Activated naive CD8-positive, alpha-beta T cell treated with anti-CD3 and anti-CD28 coated beads, Interleukin-2, amount 10 ng/mL, durations not matched to agents 7 days and 5 days (primary cell): ENCODE results near the gene DPPA3. TPM values are rescaled to one million over a fixed set of nuclear protein-coding genes. Genes with fewer than 3 reads are reported as not detected.
"Not testable (repeated sequence)": the region's sequence is repeated elsewhere in the genome, so short reads cannot be mapped to it uniquely, and the experiment has no call there.

Experiments used
- ATAC-seq: fragments of 150-1000 bp; cut with Tn5 transposase; one replicate; pipeline ENCODE4 v1.10.0; 2021; ENCODE audit warnings: low read depth, moderate library complexity
- POLR2A ChIA-PET: fragments of 350-600 bp; sonication (Branson Sonifier 250); formaldehyde crosslinking; loops from one replicate; lab custom pipeline; 2021; ENCODE audit warnings: antibody characterized with exemption; lab: Charles Lee
- DNase-seq: peaks from one replicate; pipeline ENCODE4 v3.0.0; 2021
- H3K27ac Mint-ChIP-seq: one replicate; pipeline ENCODE4 v1.8.0; 2022; ENCODE audit warnings: mild to moderate bottlenecking, mixed read lengths
- H3K27me3 Mint-ChIP-seq: one replicate; pipeline ENCODE4 v1.8.0; 2022; ENCODE audit warnings: mild to moderate bottlenecking, moderate library complexity, mixed read lengths
- H3K36me3 Mint-ChIP-seq: one replicate; pipeline ENCODE4 v1.8.0; 2021; ENCODE audit warnings: mild to moderate bottlenecking, mixed read lengths
- H3K4me1 Mint-ChIP-seq: one replicate; pipeline ENCODE4 v1.8.0; 2021; ENCODE audit warnings: mixed read lengths
- H3K4me3 Mint-ChIP-seq: one replicate; pipeline ENCODE4 v1.8.0; 2022; ENCODE audit warnings: mild to moderate bottlenecking, moderate library complexity, mixed read lengths
- H3K9me3 Mint-ChIP-seq: one replicate; pipeline ENCODE4 v1.8.0; 2021; ENCODE audit warnings: mixed read lengths
- total RNA-seq, 2 experiments: library from RNA; stranded (reverse); gene quantifications; one replicate each; pipeline ENCODE4 v1.2.3, GENCODE V29; 2021

DPPA3 gene
- total RNA-seq, 2 experiments from 2014 or later = not detected

DNA sequence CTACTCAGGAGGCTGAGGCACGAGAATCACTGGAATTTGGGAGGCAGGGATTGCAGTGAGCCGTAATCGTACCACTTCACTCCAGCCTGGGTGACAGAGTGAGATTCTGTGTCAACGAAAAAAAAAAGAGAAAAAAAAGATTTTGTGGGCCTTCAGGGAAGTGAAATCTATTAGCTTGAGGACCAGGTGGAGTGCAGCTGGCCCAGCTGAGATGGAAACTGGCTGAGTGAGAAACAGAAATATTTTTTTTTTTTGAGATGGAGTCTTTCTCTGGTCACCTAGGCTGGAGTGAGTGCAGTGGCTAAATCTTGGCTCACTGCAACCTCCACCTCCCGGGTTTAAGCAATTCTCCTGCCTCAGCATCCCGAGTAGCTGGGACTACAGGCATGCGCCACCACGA is 38.2 kb downstream of the DPPA3 start:
- Mint-ChIP-seq H3K27ac (no peak overlapping the region), H3K9me3 (no peaks in the 10 kb centered on the region), H3K4me3 (no peak overlapping the region), H3K27me3 (no peaks in the 10 kb centered on the region), H3K36me3 (no peaks in the 10 kb centered on the region), H3K4me1 (peaks cover 5% of the 10 kb centered on the region)
- POLR2A ChIA-PET = no interaction called here
- ATAC-seq (no peak), DNase-seq (no peak)

DNA sequence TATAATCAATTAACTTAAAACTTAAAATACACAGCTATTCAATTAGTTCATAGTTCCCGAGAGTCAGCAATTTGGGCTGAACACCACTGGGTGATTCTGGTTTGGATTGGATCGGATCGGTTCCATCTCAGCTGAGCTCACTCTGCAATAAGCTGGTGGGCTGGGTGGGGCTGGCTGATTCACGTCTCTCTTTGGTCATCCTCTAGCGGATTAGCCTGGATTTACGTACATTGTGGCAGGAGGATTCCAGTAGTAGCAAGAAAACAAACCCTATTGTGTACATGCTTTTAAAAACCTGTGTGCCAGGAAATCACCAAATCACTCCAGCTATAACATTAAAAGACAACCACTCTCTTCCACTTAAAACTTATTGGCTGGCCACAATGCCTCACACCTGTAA is 39.1 kb downstream of the DPPA3 start:
- Mint-ChIP-seq H3K27me3 (no peaks in the 10 kb centered on the region), H3K9me3 (no peaks in the 10 kb centered on the region), H3K36me3 (no peaks in the 10 kb centered on the region), H3K27ac (no peak overlapping the region), H3K4me3 (no peak overlapping the region), H3K4me1 (peaks cover 5% of the 10 kb centered on the region)
- ATAC-seq = no peak
- POLR2A ChIA-PET = no interaction called here
- DNase-seq = no peak

DNA sequence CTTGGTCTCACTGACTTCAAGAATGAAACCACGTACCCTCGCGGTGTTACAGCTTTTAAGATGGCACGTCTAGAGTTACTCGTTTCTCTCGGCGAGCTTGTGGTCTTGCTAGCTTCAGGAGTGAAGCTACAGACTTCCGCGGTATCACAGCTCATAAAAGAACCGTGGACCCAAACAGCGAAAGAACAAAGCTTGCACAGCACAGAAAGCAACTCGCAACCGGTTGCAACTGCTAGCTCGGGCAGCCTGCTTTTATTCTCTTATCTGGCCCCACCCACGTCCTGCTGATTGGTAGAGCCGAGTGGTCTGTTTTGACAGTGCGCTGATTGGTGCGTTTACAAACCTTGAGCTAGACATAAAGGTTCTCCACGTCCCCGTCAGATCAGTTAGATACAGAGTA is 40.2 kb downstream of the DPPA3 start:
- H3K4me3 Mint-ChIP-seq = no peak overlapping the region
- no peaks in the 10 kb centered on the region for H3K9me3 Mint-ChIP-seq
- H3K36me3 Mint-ChIP-seq = no peaks in the 10 kb centered on the region
- peaks cover 9% of the 10 kb centered on the region for H3K4me1 Mint-ChIP-seq
- ATAC-seq (no peak), DNase-seq (no peak)
- no peaks in the 10 kb centered on the region for H3K27me3 Mint-ChIP-seq
- no peak overlapping the region for H3K27ac Mint-ChIP-seq
- POLR2A ChIA-PET = no interaction called here

DNA sequence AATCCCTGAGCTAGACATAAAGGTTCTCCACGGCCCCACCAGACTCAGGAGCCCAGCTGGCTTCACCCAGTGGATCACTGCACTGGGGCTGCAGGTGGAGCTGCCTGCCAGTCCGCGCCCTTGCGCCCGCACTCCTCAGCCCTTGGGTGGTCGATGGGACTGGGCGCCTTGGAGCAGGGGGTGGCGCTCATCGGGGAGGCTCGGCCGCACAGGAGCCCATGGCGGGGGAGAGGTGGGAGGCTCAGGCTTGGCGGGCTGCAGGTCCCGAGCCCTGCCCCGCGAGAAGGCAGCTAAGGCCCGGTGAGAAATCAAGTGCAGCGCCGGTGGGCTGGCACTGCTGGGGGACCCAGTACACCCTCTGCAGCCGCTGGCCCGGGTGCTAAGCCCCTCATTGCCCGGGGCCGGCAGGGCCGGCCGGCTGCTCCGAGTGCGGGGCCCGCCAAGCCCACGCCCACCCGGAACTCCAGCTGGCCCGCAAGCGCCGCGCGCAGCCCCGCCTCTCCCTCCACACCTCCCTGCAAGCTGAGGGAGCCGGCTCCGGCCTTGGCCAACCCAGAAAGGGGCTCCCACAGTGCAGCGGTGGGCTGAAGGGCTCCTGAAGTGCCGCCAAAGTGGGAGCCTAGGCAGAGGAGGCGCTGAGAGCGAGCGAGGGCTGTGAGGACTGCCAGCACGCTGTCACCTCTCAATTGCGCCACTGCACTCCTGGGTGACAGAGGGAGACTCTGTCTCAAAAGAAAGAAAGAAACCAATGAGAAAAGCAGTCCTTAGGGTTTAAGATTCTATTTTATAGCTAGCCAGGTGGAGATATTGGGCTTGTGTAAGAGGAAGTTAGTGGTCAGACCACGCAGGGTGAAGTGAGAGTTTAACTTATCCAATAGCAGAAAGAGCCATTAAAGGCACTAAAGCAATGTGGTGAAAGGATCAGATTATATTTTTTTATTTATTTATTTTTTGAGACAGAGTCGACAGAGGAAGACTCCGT is 41.0 kb downstream of the DPPA3 start:
- Mint-ChIP-seq H3K27ac (peak overlapping the region; percentile 46), H3K4me3 (peak overlapping the region; percentile 30)
- DNase-seq, POLR2A ChIA-PET, H3K36me3 Mint-ChIP-seq, H3K9me3 Mint-ChIP-seq, H3K4me1 Mint-ChIP-seq, H3K27me3 Mint-ChIP-seq: not testable (repeated sequence)
- ATAC-seq = peak; percentile 33

DNA sequence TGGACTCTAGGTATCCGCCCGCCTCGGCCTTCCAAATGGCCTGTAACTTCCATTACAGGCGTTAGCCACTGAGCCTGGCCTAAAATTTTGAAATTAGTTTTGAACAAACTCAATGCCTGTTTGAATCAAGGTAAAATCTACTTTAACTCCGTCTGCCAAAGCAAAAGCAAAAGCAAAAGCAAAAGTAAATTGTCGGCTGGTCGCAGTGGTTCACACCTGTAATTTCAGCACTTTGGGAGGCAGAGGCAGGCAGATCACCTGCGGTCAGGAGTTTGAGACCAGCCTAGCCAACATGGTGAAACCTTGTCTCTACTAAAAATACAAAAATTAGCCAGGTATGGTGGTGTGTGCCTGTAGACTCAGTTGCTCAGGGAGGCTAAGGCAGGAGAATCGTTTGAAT is 44.4 kb downstream of the DPPA3 start:
- DNase-seq, H3K27me3 Mint-ChIP-seq, H3K36me3 Mint-ChIP-seq, ATAC-seq, H3K9me3 Mint-ChIP-seq, POLR2A ChIA-PET, H3K4me1 Mint-ChIP-seq: not testable (repeated sequence)
- Mint-ChIP-seq H3K27ac (peak overlapping the region; percentile 33), H3K4me3 (peak overlapping the region; percentile 62)

DNA sequence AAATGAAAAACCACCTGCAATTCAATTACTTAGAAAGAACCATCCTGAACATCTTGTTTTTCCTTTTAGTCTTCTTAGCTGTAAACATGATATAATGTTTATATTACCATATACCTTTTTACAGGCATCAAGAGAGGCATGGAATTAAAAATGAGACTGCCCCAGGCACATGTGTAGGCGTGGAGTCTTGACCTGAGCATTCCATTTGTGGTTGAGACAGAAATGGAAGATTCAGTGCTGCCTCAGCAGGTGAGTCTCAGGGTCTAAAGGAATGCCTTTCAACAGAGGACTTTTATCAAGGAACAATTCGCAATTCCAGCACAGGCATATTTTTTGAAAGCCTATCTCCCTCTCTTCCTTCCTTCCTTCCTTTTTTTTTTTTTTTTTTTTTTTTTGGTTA is 45.8 kb downstream of the DPPA3 start:
- Mint-ChIP-seq H3K4me1 (peaks cover 9% of the 10 kb centered on the region), H3K9me3 (no peaks in the 10 kb centered on the region), H3K4me3 (no peak overlapping the region), H3K27ac (no peak overlapping the region), H3K36me3 (no peaks in the 10 kb centered on the region), H3K27me3 (peaks cover 5% of the 10 kb centered on the region)
- POLR2A ChIA-PET = no interaction called here
- DNase-seq (no peak), ATAC-seq (no peak)

DNA sequence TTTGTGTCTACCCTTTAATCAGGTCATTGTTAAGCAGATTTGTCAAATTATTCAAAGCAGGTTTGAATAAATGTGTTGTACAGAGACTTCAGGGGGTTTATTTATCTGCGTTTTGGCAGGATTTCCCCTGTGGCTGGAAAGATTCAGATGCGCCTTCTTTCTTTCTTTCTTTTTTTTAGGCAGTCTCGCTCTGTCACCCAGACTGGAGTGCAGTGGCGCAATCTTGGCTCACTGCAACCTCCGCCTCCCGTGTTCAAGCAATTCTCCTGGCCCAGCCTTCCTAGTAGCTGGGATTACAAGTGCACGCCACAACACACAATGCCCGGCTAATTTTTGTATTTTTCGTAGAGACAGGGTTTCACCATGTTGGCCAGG is 47.5 kb downstream of the DPPA3 start:
- no peak overlapping the region for H3K27ac Mint-ChIP-seq
- peaks cover 4% of the 10 kb centered on the region for H3K4me1 Mint-ChIP-seq
- ATAC-seq (no peak), DNase-seq (no peak)
- H3K27me3 Mint-ChIP-seq = peaks cover 5% of the 10 kb centered on the region
- no peaks in the 10 kb centered on the region for H3K9me3 Mint-ChIP-seq
- POLR2A ChIA-PET = no interaction called here
- no peaks in the 10 kb centered on the region for H3K36me3 Mint-ChIP-seq
- no peak overlapping the region for H3K4me3 Mint-ChIP-seq

Other genes with a start within 250 kb of the DPPA3 start
- 1 to 10 TPM; 4.4 to 5.3 TPM for gene CD163, start 207.7 kb upstream of the DPPA3 start, total RNA-seq
- not detected for gene APOBEC1, start 45.5 kb upstream of the DPPA3 start, total RNA-seq
- gene GDF3, start 15.7 kb upstream of the DPPA3 start, total RNA-seq = not detected
- not detected for gene CLEC4C, start 35.9 kb downstream of the DPPA3 start, total RNA-seq
- not detected for gene NANOGNB, start 53.8 kb downstream of the DPPA3 start, total RNA-seq
- not detected for gene NANOG, start 78.0 kb downstream of the DPPA3 start, total RNA-seq
- under 1 TPM in 1 of 2 experiments, not detected in 1; 0.11 TPM for gene SLC2A14, start 161.5 kb downstream of the DPPA3 start, total RNA-seq
- 100 to 1,000 TPM; 219 to 224 TPM for gene SLC2A3, start 224.8 kb downstream of the DPPA3 start, total RNA-seq